GM18526 (cell line): ENCODE results near the gene TPH1.

Source experiments
- POLR2A ChIP-seq: IDR thresholded peaks from 3 replicates; pipeline ENCODE4 v1.6.1; 2011; ENCODE audit not compliant: insufficient read length; ENCODE audit errors: extremely low read depth

Gene TPH1

GRCh38 chr11:18010977-18011586, 35.0 kb downstream of the TPH1 start:
- no peak for TF ChIP-seq POLR2A

- TF ChIP-seq POLR2A, result no peak
Measured at GRCh38 chr11:18010121-18010670, 35.9 kb downstream of the TPH1 start.

DNA sequence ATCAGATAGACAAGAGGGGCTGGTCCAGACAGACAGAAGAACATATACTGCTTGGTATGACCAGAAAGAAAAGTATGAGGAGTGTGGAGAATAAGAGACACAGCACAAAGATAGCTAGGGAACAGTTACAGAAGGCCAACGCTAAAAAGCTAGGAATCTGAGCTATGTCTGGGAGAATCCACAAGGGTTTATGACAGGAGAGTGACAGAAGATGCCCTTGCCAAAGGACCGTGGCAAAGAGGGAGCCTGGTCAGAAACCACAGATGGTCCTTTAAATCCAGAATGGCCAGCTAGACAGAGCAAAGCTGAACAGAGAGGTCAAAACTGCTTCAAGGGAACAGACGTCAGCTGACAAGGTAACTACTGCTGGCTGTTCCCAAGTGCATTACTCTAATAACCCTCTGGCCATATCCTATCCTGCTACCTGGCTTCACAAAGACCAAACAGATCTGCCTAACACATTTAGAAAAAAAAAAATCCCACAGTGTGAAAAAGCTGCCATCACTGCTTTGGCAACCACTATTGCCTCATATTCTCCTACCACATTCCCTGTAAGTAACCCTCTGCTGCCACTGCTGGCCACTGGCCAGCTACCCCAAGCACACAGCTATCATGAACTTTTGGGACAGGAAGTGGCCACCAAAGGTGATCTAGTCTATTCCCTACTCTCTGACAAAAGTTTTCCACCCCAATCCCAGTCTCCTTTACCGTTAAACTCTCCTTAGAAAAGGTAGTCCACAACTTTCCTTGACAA, 40.5 kb downstream of the TPH1 start:
- TF ChIP-seq POLR2A, result no peak

GRCh38 chr11:18001191-18001590, 44.9 kb downstream of the TPH1 start:
- no peak for TF ChIP-seq POLR2A

DNA sequence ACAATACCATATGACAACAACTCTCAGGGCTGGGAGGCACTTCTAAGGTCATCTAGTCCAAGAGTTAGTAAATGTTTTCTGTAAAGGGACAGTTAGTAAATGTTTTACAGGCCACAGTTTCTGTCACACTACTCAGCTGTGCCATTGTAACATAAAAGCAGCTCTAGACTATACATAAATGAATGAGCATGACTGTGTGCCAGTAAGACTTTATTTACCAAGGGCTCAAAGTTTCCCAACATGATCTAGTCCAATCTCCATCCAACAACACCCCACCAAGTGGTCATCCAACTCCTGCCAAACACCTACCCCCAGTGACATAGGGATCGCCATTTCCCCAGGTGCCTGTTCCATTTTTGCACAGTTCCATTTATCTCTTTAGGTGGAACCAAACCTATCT, 45.3 kb downstream of the TPH1 start:
- no peak for TF ChIP-seq POLR2A
